ENCODE data around the gene GPR33. TPM values are rescaled to one million over a fixed set of nuclear protein-coding genes. Genes with fewer than 3 reads are reported as not detected.

The GPR33 gene
- total RNA-seq, 1 experiment from 2014 or later = not detected

- H3K4me1 ChIP-seq (ENCODE audit: insufficient read depth, low read length) = no peaks in the 10 kb centered on the region
- no peak overlapping the region for H3K18ac ChIP-seq (ENCODE audit: insufficient read length, low read depth, low read length)
- peaks cover 3% of the 10 kb centered on the region; the same call in 1 of the 2 replicates for H3K27me3 ChIP-seq (ENCODE audit: insufficient read depth, low read length)
- H3K9me3 ChIP-seq (ENCODE audit: control insufficient read depth, low read depth, low read length) = no peaks in the 10 kb centered on the region
- Mint-ChIP-seq H3K36me3 (ENCODE audit: insufficient read depth in 1 of 3, low read depth in 3 of 3) (no peaks in the 10 kb centered on the region), H3K4me1 (no peaks in the 10 kb centered on the region), H3K27me3 (ENCODE audit: low read depth) (peaks cover 3% of the 10 kb centered on the region; the same call in 1 of the 2 replicates), H3K9me3 (peaks cover 2 to 4% of the 10 kb centered on the region in 2 experiments; a peak in 3 of 5 replicates), H3K27ac (no peak overlapping the region), H3K4me3 (no peak overlapping the region)
- no peak overlapping the region for H4K8ac ChIP-seq (replicated peaks; ENCODE audit: insufficient read length, low read depth, low read length)
- no peak overlapping the region for H2BK120ac ChIP-seq (ENCODE audit: low read depth, low read length, poor library complexity, severe bottlenecking)
- no peak overlapping the region for H3K27ac ChIP-seq (ENCODE audit: insufficient read length, low read depth, low read length)
- H3K14ac ChIP-seq (ENCODE audit: insufficient read depth, low read length) = no peak overlapping the region
- no peak for DNase-seq
- H3T11ph ChIP-seq (ENCODE audit: low read length) = no peak overlapping the region
- H2BK20ac ChIP-seq (ENCODE audit: low read depth, low read length, poor library complexity, severe bottlenecking) = no peak overlapping the region
- no peak overlapping the region for H2AK5ac ChIP-seq (ENCODE audit: insufficient read length, low read length)
- no CpG with 5 or more reads among the region's 2 CpGs for WGBS (ENCODE audit: extremely low coverage, insufficient read length, low lambda C conversion rate)
- no peaks in the 10 kb centered on the region for H3K23me2 ChIP-seq (ENCODE audit: insufficient read length, low read depth, low read length, poor library complexity, severe bottlenecking)
- H2AFZ ChIP-seq (ENCODE audit: low read length) = no peak overlapping the region
- no peak overlapping the region for H3K56ac ChIP-seq (ENCODE audit: insufficient read length, low read depth, low read length)
- no peak overlapping the region for H2BK15ac ChIP-seq (ENCODE audit: low read depth, low read length)
- H3K23ac ChIP-seq (ENCODE audit: insufficient read length, low read depth, low read length) = no peak overlapping the region
- no peak overlapping the region for H4K91ac ChIP-seq (ENCODE audit: insufficient read length, low read depth, low read length)
- no peak overlapping the region for H3K9ac ChIP-seq (ENCODE audit: extremely low read depth, insufficient read length, low read length)
- H3K4me2 ChIP-seq (ENCODE audit: insufficient read depth, insufficient read length, low read length) = no peak overlapping the region
- TF ChIP-seq CTCF (conservative IDR thresholded peaks at IDR 0.05) = no peak
- no peaks in the 10 kb centered on the region for H3K79me2 ChIP-seq (ENCODE audit: insufficient read depth, low read length)
- H2BK5ac ChIP-seq (ENCODE audit: insufficient read length, low read length) = no peak overlapping the region
- no peaks in the 10 kb centered on the region for H3K79me1 ChIP-seq (ENCODE audit: insufficient read depth, low read depth, low read length, poor library complexity, severe bottlenecking)
- H4K5ac ChIP-seq (ENCODE audit: insufficient read length, low read depth, low read length) = no peak overlapping the region
- no peaks in the 10 kb centered on the region for H4K20me1 ChIP-seq (ENCODE audit: control insufficient read depth, insufficient read depth, insufficient read length)
- no peak overlapping the region for H3K4ac ChIP-seq (ENCODE audit: low read depth, low read length)
- H2BK12ac ChIP-seq (ENCODE audit: insufficient read length, low read depth, low read length) = no peak overlapping the region
These were observed 14.0 kb upstream of the GPR33 start for GRCh38 chr14:31501870-31502269.
